PFSK-1 (cell line): Measurements from ENCODE around the gene KRTAP4-7.

Experiments
- FOXP2 ChIP-seq: optimal IDR thresholded peaks from 2 replicates; pipeline ENCODE3; 2011; ENCODE audit warnings: borderline replicate concordance, control low read depth, inconsistent platforms; ENCODE audit not compliant: insufficient read depth; ENCODE audit errors: extremely low read length, extremely low read depth
- POLR2AphosphoS5 ChIP-seq: IDR thresholded peaks from 2 replicates; pipeline ENCODE4 v1.6.1; 2012; ENCODE audit warnings: low read depth, mild to moderate bottlenecking, control low read depth, low read length, moderate library complexity
- REST ChIP-seq, 2 experiments: IDR thresholded peaks; 2 replicates each; pipeline versions ENCODE4 v1.6.1 to v1.8.0; 2011 to 2012; ENCODE audit warnings: low read depth in 2 of 2, low read length in 2 of 2, control low read depth in 1 of 2, inconsistent platforms in 1 of 2, mild to moderate bottlenecking in 1 of 2, moderate library complexity in 1 of 2; ENCODE audit not compliant: insufficient read depth in 1 of 2
- SIN3A ChIP-seq: IDR thresholded peaks from 2 replicates; pipeline ENCODE4 v1.6.1; 2012; ENCODE audit warnings: mild to moderate bottlenecking, low read length, moderate library complexity, borderline replicate concordance; ENCODE audit not compliant: insufficient read depth
- TAF1 ChIP-seq: IDR thresholded peaks from 2 replicates; pipeline ENCODE4 v1.6.1; 2012; ENCODE audit warnings: low read length, control low read depth, borderline replicate concordance; ENCODE audit not compliant: insufficient read depth

The KRTAP4-7 gene

GRCh38 chr17:41126412-41126811, 42.5 kb downstream of the KRTAP4-7 start:
- no peak for TF ChIP-seq SIN3A
- TF ChIP-seq TAF1: no peak
- no peak for TF ChIP-seq POLR2AphosphoS5
- TF ChIP-seq FOXP2: no peak
- no peak for TF ChIP-seq REST (IDR thresholded peaks at IDR 0.05; ENCODE audit: insufficient read depth in 1 of 2, low read depth in 2 of 2, low read length in 2 of 2)

- TF ChIP-seq SIN3A: no peak
- no peak for TF ChIP-seq FOXP2
- TF ChIP-seq TAF1: no peak
- no peak for TF ChIP-seq REST (IDR thresholded peaks at IDR 0.05; ENCODE audit: insufficient read depth in 1 of 2, low read depth in 2 of 2, low read length in 2 of 2)
- TF ChIP-seq POLR2AphosphoS5: no peak
Measured at GRCh38 chr17:41127371-41127770, 43.4 kb downstream of the KRTAP4-7 start.

GRCh38 chr17:41131979-41132378, 48.0 kb downstream of the KRTAP4-7 start:
- TF ChIP-seq TAF1: no peak
- TF ChIP-seq REST (IDR thresholded peaks at IDR 0.05; ENCODE audit: insufficient read depth in 1 of 2, low read depth in 2 of 2, low read length in 2 of 2): no peak

GRCh38 chr17:41133880-41134735, 50.2 kb downstream of the KRTAP4-7 start:
- TF ChIP-seq FOXP2 (no peak), SIN3A (no peak), REST (IDR thresholded peaks at IDR 0.05; ENCODE audit: insufficient read depth in 1 of 2, low read depth in 2 of 2, low read length in 2 of 2) (no peak), TAF1 (no peak), POLR2AphosphoS5 (no peak)
